Activated CD4-positive, alpha-beta T cell treated with anti-CD3 and anti-CD28 coated beads, Interleukin-2, amount 50 U/mL, for 4 hours (primary cell): ENCODE data around the gene BLNK.
"Not testable (repeated sequence)": the region's sequence is repeated elsewhere in the genome, so short reads cannot be mapped to it uniquely, and the experiment has no call there.

Source experiments
- DNase-seq, 2 experiments: peaks; one replicate each; pipeline ENCODE4 v3.0.0-alpha.2; 2020

BLNK gene

GRCh38 chr10:96218826-96219225 lies 52.5 kb downstream of the BLNK start:
- no peak for DNase-seq

GRCh38 chr10:96217711-96218110 lies 53.7 kb downstream of the BLNK start:
- no peak for DNase-seq

- no peak for DNase-seq
These were observed 54.6 kb downstream of the BLNK start for GRCh38 chr10:96216775-96217174.

- no peak for DNase-seq
These were observed 58.5 kb downstream of the BLNK start for GRCh38 chr10:96212911-96213310.

GRCh38 chr10:96211764-96212163 lies 59.6 kb downstream of the BLNK start:
- DNase-seq = no peak

- DNase-seq = no peak
These were observed 62.4 kb downstream of the BLNK start for GRCh38 chr10:96208946-96209345.

- no peak for DNase-seq
These were observed 63.1 kb downstream of the BLNK start for GRCh38 chr10:96208271-96208670.

GRCh38 chr10:96205580-96205979 lies 65.8 kb downstream of the BLNK start:
- DNase-seq = no peak

GRCh38 chr10:96201525-96201924 lies 69.8 kb downstream of the BLNK start:
- DNase-seq = no peak

GRCh38 chr10:96189505-96189904 lies 81.9 kb downstream of the BLNK start:
- not testable (repeated sequence) for DNase-seq

GRCh38 chr10:96188916-96189315 lies 82.5 kb downstream of the BLNK start:
- DNase-seq = no peak

GRCh38 chr10:96188421-96188820 lies 82.9 kb downstream of the BLNK start:
- no peak for DNase-seq

- no peak for DNase-seq
These were observed 94.4 kb downstream of the BLNK start for GRCh38 chr10:96176985-96177384.

GRCh38 chr10:96172666-96173065 lies 98.7 kb downstream of the BLNK start:
- no peak for DNase-seq

GRCh38 chr10:96170230-96170629 lies 101.1 kb downstream of the BLNK start:
- DNase-seq = no peak

- no peak for DNase-seq
These were observed 102.8 kb downstream of the BLNK start for GRCh38 chr10:96168546-96168945.

- DNase-seq = no peak
These were observed 105.6 kb downstream of the BLNK start for GRCh38 chr10:96165726-96166125.

- DNase-seq = no peak
These were observed 118.3 kb downstream of the BLNK start for GRCh38 chr10:96153070-96153469.

GRCh38 chr10:96152437-96152836 lies 118.9 kb downstream of the BLNK start:
- DNase-seq = no peak
